Measurements from ENCODE around the gene USP54.
"Not testable (repeated sequence)": the region's sequence is repeated elsewhere in the genome, so short reads cannot be mapped to it uniquely, and the experiment has no call there.

The USP54 gene

DNA sequence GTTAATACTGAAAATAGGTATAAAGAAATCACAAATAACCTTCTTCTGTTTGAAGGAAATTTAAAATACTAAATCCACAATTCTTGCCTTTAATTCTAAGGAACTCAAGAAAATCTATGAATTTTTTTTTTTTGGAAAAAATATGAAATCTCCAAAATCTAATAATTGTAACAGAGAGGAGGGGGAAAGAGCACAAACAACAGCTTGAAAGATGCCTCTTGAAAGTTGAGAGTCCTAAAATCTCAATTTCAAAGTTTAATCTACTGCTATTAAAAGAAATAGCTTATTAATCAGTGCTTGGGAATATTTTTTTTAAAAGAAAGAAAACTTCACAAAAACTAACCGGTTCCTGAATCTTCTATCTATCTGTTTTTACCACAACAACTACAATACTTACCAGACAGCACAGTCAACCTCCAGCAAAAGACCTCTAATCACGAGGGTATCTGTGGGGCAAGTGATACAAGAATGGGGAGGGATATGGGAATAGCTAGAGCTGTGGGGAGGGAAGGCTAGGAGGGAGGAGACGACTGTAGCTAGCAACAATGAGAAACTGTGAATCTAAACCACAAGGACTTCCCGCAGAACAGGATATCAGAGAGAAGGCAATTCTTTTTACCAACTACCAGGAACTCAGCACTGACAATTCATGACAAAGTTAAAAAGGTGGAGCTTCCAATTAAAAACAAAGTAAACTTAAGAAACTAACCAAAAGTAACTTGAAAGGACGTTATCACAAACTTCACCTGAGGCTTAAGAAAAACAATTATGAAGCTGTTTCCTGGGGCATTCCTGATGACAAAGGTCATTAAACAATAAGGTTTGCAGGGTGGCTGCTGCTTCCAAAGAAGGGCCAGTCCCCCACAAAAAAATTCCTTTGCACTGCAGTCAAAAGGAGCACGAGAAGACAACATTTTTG, at the start of gene USP54:
Gene USP54 (minus strand): TSS at position 462 of the 919 bp plus-strand sequence. CDS start 15,684 bp downstream, outside the sequence.
- DNase-seq: peak; percentile 75

- DNase-seq: no peak
Measured at GRCh38 chr10:73639286-73639685, 48.1 kb upstream of the USP54 start.

DNA sequence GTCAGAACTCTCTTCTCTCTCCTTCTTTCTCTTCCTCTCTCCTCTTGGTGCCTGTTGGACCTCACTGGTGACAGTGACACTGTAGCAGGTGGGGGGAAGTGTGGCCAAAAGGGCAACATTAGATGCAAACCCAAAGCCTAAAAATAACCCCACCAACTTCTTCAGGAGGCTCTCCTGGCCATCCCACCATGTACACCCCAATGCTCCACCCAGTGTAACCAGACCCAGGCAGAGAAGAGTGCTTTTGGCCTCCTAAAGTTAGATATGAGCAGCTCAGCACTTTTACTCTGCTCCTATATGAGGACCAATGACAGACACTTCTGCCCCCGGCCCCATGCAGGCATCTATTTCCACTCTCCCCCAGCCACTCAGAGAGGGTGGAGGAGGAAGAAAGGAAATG, 44.6 kb upstream of the USP54 start:
- DNase-seq: no peak

- no peak for DNase-seq
Measured at GRCh38 chr10:73634421-73634820, 43.3 kb upstream of the USP54 start.

- no peak for DNase-seq
Measured at GRCh38 chr10:73629165-73629564, 38.0 kb upstream of the USP54 start.

GRCh38 chr10:73628405-73628804, 37.3 kb upstream of the USP54 start:
- DNase-seq: no peak

GRCh38 chr10:73627300-73627699, 36.2 kb upstream of the USP54 start:
- DNase-seq: no peak

GRCh38 chr10:73625884-73626752, 35.0 kb upstream of the USP54 start:
- DNase-seq: peak; percentile 91

DNA sequence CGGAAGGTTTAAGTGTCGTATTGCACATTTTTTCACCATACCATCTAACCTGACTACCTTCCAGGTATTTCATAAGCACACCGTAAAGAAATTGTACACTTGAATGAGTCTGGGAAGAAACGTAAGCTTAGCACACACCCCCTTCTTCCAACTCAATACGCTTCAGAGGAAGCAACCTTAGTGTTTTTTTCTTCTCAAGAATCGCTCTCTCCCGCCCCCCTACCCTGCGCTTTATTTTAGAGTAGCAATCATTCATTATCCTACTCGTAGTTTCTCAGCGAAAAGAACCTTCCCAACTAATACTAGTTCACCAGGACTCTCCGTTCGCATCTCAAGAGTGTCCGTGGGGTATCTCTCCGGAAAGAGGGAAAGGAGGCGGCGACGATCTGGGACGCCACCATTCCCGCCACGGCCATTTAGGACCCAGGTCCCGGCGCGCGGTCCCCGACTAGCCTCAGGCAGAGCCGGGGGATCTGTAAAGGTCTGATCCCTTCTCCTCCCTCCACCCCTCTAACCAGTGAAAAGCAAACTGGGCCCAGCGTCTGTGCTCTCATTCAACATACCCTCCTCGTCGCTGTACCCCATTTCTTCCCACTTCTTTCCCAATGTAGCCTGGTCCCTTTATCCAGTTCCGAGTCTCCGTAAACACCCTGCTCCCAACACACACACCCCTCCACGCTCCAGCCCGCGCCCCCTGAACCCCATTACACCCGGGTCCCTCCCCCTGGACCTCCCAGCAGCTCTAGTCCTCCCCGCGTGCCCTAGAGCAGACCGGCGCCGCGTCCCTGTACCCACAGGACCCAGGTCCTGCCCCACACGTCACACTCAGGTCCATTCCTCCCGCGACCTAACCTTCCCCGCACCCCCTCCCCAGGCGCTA, 34.1 kb upstream of the USP54 start:
- peak; percentile 42 for DNase-seq

GRCh38 chr10:73623056-73623455, 31.9 kb upstream of the USP54 start:
- DNase-seq: no peak

DNA sequence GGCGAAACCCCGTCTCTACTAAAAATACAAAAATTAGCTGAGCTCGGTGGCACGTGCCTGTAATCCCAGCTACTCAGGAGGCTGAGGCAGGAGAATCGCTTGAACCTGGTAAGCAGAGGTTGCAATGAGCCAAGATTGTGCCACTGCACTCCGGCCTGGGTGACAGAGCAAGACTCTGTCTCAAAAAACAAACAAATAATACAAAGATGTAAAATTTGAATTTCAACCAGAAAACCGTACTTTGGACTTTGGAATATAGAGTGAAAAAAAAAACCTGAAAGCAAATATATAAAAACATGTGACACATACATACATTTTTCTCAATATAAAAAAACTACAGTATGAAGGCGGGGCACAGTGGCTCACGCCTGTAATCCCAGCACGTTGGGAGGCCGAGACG, 29.8 kb upstream of the USP54 start:
- not testable (repeated sequence) for DNase-seq

- not testable (repeated sequence) for DNase-seq
Measured at GRCh38 chr10:73617143-73617542, 26.0 kb upstream of the USP54 start.

DNA sequence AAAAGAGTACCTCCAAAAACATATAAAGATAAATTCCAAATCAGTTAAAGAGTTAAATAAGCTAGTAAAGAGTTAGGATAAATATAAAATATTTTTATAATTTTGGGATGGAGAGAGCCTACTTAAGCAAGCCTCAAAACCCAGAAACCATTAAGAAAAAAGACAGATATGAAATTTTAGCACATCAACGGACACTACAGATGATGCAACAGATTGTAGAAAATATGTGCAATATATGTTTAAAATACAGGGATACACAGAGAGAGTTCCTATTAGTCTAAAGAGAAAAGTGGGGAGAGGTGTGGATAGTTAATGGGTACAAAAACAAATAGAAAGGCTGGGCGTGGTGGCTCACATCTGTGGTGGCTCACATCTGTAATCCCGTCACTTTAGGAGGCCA, 23.6 kb upstream of the USP54 start:
- DNase-seq: no peak

DNA sequence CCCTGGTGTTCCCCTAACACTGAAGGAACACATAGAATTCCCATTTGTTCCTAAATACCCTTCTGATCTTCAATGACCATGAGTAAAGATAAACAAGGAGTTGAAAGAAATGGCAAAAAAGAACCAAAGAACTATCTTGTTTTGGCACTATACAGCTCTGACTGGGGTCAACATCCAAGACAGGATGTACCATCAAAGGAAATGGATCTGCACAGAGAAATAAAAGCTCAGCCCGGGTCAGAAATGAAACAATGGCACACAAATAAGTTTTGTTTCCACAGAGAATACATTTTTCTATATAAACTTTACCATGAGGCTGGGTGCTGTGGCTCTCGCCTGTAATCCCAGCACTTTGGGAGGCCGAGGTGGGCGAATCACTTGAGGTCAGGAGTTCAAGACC, 18.0 kb upstream of the USP54 start:
- no peak for DNase-seq

- no peak for DNase-seq
Measured at GRCh38 chr10:73601486-73601921, 10.4 kb upstream of the USP54 start.

- DNase-seq: no peak
Measured at GRCh38 chr10:73597346-73597745, 6.2 kb upstream of the USP54 start.

GRCh38 chr10:73593812-73594211, 2.7 kb upstream of the USP54 start:
- no peak for DNase-seq

DNA sequence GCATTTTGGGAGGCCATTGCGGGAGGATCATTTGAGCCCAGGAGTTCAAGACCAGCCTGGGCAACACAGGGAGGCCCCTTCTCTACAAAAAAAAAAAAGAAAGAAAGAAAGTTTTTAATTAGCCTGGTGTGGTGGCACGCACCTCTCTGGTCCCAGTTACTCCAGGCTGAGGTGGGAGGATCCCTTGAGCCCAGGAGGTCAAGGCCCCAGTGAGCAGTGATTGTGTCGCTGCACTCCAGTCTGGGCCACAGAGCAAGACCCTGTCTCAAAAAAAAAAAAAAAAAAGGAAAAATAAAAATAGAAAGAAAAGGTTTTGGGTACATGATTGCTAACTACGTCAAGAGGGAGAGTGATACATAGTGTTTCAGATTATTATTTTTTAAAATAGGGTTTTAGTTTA, 2.0 kb upstream of the USP54 start:
- no peak for DNase-seq

GRCh38 chr10:73591935-73592699, 975 bp upstream of the USP54 start:
- peak; percentile 86 for DNase-seq

- DNase-seq: peak; percentile 87
Measured at GRCh38 chr10:73589563-73590126, 1.5 kb downstream of the USP54 start.

GRCh38 chr10:73588656-73589055, 2.5 kb downstream of the USP54 start:
- DNase-seq: no peak

All from midbrain (tissue), 1 donor.